ENCODE data around the gene BCR. TPM values are rescaled to one million over a fixed set of nuclear protein-coding genes. Genes with fewer than 3 reads are reported as not detected.
A peak's percentile ranks its signal among the peaks of the same experiment; 100 is the strongest.

BCR gene
- total RNA-seq, 1 donor from 2014 or later: 118 TPM

DNA sequence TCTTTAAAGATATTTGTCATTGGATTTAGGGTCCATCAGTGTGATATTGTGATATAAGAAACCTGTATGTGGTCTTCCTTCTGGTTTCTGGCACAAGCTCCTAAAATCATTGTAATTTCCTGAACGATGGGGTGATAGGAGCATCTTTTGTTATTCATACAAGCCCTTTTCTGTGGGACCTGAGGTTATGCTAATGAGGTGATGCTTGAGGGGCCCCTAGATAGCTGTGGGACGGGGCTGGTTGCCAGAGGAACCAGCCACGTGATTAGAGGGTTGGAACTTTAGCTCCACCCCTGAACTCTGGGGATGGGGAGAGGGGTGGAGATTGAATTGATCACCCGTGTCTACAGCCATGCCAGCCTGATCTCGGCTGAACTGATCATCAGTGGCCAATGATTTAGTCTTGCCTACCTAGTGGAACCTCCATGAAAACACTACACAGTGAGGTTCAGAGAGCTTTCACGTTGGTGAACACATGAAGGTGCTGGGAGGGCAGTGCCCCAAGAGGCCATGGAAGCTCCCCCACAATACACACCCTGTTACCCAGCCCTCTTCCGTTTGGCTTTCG is 62.8 kb downstream of the BCR start:
- Histone ChIP-seq H3K27me3 (ENCODE audit: control insufficient read depth, insufficient read depth, low read length) (no peaks in the 10 kb centered on the region), H3K36me3 (ENCODE audit: control insufficient read depth, insufficient read depth, low read length) (peaks cover 2% of the 10 kb centered on the region), H3K4me3 (ENCODE audit: low read depth, low read length) (no peak overlapping the region)
- no peak for DNase-seq (ENCODE audit: low read depth)
- TF ChIP-seq, protein P1, sequence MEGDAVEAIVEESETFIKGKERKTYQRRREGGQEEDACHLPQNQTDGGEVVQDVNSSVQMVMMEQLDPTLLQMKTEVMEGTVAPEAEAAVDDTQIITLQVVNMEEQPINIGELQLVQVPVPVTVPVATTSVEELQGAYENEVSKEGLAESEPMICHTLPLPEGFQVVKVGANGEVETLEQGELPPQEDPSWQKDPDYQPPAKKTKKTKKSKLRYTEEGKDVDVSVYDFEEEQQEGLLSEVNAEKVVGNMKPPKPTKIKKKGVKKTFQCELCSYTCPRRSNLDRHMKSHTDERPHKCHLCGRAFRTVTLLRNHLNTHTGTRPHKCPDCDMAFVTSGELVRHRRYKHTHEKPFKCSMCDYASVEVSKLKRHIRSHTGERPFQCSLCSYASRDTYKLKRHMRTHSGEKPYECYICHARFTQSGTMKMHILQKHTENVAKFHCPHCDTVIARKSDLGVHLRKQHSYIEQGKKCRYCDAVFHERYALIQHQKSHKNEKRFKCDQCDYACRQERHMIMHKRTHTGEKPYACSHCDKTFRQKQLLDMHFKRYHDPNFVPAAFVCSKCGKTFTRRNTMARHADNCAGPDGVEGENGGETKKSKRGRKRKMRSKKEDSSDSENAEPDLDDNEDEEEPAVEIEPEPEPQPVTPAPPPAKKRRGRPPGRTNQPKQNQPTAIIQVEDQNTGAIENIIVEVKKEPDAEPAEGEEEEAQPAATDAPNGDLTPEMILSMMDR (IDR thresholded peaks at IDR 0.05; ENCODE audit: insufficient read depth, low read length, severe bottlenecking): no peak
- peak; percentile 94 for FAIRE-seq

DNA sequence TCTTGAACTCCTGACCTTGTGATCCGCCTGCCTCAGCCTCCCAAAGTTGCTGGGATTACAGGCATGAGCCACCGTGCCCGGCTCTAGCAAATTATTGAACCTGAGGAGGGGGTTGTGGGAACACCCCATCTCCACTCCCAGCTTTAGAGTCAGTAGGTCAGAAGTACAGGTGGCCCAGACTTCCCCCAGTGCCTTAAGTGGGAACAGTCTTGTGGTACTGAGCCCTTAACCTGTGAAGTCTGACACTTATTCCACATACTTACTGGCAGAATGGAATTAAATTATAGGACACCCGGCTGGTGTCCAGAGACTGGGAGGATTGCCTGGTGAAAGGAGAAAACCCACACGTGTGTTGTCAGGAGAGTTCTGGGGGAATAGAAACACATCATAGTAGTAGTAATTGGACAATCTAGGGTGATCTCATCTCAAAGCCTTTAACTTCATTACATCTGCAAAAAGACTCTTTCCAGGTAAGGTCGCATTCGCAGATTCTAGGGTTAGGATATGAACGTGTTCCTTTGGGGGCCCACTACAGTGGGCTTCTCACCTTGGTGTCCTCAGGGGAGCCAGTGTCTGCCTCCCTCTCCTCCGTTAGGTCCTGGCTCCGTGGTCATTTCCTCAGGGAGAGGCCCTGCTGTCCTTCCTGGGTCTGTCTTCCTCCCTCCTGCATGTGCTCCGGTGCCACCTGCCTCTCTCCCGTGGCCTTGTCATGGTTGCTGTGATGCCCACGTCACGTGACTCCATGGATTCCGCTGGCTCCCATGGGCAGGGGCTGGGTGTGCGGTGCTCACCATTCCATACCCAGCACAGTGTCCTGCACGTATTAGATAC is 63.8 kb downstream of the BCR start:
- H3K27me3 ChIP-seq (ENCODE audit: control insufficient read depth, insufficient read depth, low read length): no peaks in the 10 kb centered on the region
- TF ChIP-seq, protein P1 (IDR thresholded peaks at IDR 0.05; ENCODE audit: insufficient read depth, low read length, severe bottlenecking): no peak
- DNase-seq (ENCODE audit: low read depth) (no peak), FAIRE-seq (no peak)
- H3K4me3 ChIP-seq (ENCODE audit: low read depth, low read length): no peak overlapping the region
- peaks cover 2% of the 10 kb centered on the region for H3K36me3 ChIP-seq (ENCODE audit: control insufficient read depth, insufficient read depth, low read length)

DNA sequence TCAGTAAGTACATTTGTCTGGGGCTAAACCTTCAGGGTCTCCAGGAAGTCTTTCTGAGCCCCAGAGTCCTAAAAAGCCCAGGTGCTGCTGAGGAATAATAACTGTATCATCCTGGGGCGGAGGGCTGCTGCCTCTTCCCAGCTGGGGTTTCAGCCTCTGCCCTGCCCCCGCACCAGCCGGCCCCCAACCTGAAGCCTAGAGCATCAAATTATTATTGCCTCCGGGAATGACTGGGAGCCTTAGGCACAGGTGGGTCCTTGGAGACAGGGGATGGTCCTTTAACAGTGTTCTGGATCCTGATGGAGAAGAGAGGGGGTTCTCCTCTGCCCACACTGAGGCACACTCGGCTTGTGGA is 64.4 kb downstream of the BCR start:
- no peak for FAIRE-seq

DNA sequence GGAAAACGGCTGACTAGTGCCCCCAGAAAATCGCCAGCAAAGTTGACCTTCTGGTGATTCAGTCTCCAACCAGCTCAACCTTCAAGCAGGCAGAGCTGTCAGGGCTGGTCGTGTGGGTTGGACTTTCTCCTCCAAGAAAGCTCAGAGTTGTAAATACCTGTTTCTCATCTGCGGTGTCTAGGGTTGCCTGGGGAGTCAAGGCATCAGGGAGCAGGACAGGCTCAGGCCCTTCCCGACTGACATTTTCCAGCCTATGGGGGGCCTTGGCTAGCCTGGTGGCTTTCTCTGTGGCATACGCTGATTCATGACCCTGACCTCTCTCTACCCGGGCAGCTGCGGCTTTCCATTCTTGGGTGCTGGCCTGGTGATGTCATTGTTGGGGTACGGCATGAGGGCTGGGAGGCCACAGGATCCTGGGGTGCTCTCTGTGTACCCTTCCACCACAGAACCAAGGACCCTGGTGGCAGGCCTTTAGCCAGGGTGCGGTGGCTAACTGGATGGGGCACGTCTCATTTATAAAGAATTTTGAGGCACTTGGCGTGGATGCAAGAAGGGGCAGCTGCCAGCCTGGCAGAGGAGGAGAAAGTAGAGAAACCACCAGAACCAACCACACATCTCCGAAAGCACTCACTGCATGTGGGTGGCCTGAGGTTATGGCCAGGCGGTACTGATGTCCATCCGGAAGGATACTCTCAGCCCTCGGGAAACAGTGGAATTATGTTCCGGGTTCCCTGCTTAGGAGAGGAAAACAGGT is 64.9 kb downstream of the BCR start:
- no peak overlapping the region for H3K4me3 ChIP-seq (ENCODE audit: low read depth, low read length)
- FAIRE-seq: peak; percentile 36
- no peaks in the 10 kb centered on the region for H3K36me3 ChIP-seq (ENCODE audit: control insufficient read depth, insufficient read depth, low read length)
- TF ChIP-seq, protein P1 (IDR thresholded peaks at IDR 0.05; ENCODE audit: insufficient read depth, low read length, severe bottlenecking): no peak
- DNase-seq (ENCODE audit: low read depth): peak; percentile 70
- no peaks in the 10 kb centered on the region for H3K27me3 ChIP-seq (ENCODE audit: control insufficient read depth, insufficient read depth, low read length)

More for the DNA sequence above, 64.4 kb downstream of the BCR start:
- no peaks in the 10 kb centered on the region for H3K36me3 ChIP-seq (ENCODE audit: control insufficient read depth, insufficient read depth, low read length)
- no peak overlapping the region for H3K4me3 ChIP-seq (ENCODE audit: low read depth, low read length)
- DNase-seq (ENCODE audit: low read depth): no peak
- H3K27me3 ChIP-seq (ENCODE audit: control insufficient read depth, insufficient read depth, low read length): no peaks in the 10 kb centered on the region
- TF ChIP-seq, protein P1 (IDR thresholded peaks at IDR 0.05; ENCODE audit: insufficient read depth, low read length, severe bottlenecking): no peak

DNA sequence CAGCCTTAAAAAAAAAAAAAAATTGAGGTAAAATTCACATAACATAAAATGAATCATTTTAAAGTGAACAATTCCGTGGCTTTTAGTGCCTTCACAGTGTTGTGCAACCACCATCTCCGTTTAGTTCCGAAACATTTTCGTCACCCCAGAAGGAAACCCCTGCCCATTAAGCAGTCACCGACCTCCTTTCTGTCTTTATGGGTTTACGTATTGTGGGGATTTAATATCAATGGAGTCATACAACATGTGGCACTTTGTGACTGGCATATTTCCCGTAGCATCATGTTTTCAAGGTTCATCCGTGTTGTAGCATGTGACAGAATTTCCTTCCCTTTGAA is 65.5 kb downstream of the BCR start:
- Histone ChIP-seq H3K27me3 (ENCODE audit: control insufficient read depth, insufficient read depth, low read length) (no peaks in the 10 kb centered on the region), H3K36me3 (ENCODE audit: control insufficient read depth, insufficient read depth, low read length) (no peaks in the 10 kb centered on the region), H3K4me3 (ENCODE audit: low read depth, low read length) (no peak overlapping the region)
- DNase-seq (ENCODE audit: low read depth) (peak; percentile 45), FAIRE-seq (no peak)
- TF ChIP-seq, protein P1 (IDR thresholded peaks at IDR 0.05; ENCODE audit: insufficient read depth, low read length, severe bottlenecking): no peak
